ENCODE data around the gene SIK3. TPM values are rescaled to one million over a fixed set of nuclear protein-coding genes. Genes with fewer than 3 reads are reported as not detected.
A peak's percentile ranks its signal among the peaks of the same experiment; 100 is the strongest.

The SIK3 gene
- total RNA-seq, 1 experiment from 2014 or later: 34.4 TPM

- no peak for DNase-seq (ENCODE audit: low spot score)
- ChIA-PET POLR2A (no interaction called here), CTCF (no interaction called here)
- TF ChIP-seq ZNF317 (CRISPR knock-in tag; IDR thresholded peaks at IDR 0.05; ENCODE audit: borderline replicate concordance, low read depth) (no peak), OVOL2 (CRISPR knock-in tag; IDR thresholded peaks at IDR 0.05; ENCODE audit: borderline replicate concordance) (no peak), ETV6 (CRISPR knock-in tag; IDR thresholded peaks at IDR 0.05) (no peak), EMX1 (CRISPR knock-in tag; IDR thresholded peaks at IDR 0.05) (no peak)
- peak overlapping the region; percentile 12 for H3K27ac Mint-ChIP-seq
- H3K9me3 Mint-ChIP-seq: no peaks in the 10 kb centered on the region
- ATAC-seq: no peak
- H3K36me3 Mint-ChIP-seq: no peaks in the 10 kb centered on the region
- H3K4me1 Mint-ChIP-seq: peaks cover 40% of the 10 kb centered on the region
- H3K4me3 Mint-ChIP-seq: no peak overlapping the region
- H3K27me3 Mint-ChIP-seq (ENCODE audit: low read depth): no peaks in the 10 kb centered on the region
Observed at GRCh38 chr11:116962108-116962507, 136.1 kb downstream of the SIK3 start.

DNA sequence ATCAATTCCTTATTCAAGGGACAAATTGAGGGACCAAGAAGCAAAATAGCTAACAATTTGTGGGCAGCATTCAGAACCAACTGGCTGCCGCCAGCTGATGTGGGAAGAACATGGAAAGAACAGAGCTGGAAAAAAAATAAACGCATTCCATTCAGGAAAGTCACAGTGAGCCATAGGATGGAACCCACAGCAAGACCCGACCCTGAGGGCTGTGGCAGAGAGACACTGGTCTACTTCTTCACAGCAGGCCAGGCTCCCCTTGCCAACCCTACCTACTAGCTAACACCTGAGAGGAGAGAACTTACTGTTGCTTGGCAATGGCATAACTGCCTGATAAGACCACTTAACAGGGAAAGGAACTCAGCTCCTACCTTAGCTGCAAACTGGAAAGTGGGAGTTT, 137.3 kb downstream of the SIK3 start:
- no peaks in the 10 kb centered on the region for H3K27me3 Mint-ChIP-seq (ENCODE audit: low read depth)
- DNase-seq (ENCODE audit: low spot score): no peak
- H3K4me1 Mint-ChIP-seq: peaks cover 51% of the 10 kb centered on the region
- TF ChIP-seq ESRRA (CRISPR knock-in tag; IDR thresholded peaks at IDR 0.05; ENCODE audit: borderline replicate concordance) (no peak), IRF1 (CRISPR knock-in tag; IDR thresholded peaks at IDR 0.05) (no peak), RORB (CRISPR knock-in tag; IDR thresholded peaks at IDR 0.05) (no peak), ZNF232 (CRISPR knock-in tag; IDR thresholded peaks at IDR 0.05) (no peak), GTF2I (CRISPR knock-in tag; conservative IDR thresholded peaks at IDR 0.05) (no peak), MYBL2 (CRISPR knock-in tag; IDR thresholded peaks at IDR 0.05) (no peak), ZNF121 (CRISPR knock-in tag; IDR thresholded peaks at IDR 0.05) (no peak), NR3C1 (CRISPR knock-in tag; conservative IDR thresholded peaks at IDR 0.05; ENCODE audit: low read depth) (no peak), TP53 (CRISPR knock-in tag; IDR thresholded peaks at IDR 0.05) (no peak), STAT6 (CRISPR knock-in tag; conservative IDR thresholded peaks at IDR 0.05; ENCODE audit: low read depth) (no peak), KAT7 (CRISPR knock-in tag; IDR thresholded peaks at IDR 0.05; ENCODE audit: borderline replicate concordance) (no peak), TEAD1 (CRISPR knock-in tag; IDR thresholded peaks at IDR 0.05) (no peak), E2F5 (CRISPR knock-in tag; IDR thresholded peaks at IDR 0.05) (no peak)
- TF ChIP-seq, protein P1, sequence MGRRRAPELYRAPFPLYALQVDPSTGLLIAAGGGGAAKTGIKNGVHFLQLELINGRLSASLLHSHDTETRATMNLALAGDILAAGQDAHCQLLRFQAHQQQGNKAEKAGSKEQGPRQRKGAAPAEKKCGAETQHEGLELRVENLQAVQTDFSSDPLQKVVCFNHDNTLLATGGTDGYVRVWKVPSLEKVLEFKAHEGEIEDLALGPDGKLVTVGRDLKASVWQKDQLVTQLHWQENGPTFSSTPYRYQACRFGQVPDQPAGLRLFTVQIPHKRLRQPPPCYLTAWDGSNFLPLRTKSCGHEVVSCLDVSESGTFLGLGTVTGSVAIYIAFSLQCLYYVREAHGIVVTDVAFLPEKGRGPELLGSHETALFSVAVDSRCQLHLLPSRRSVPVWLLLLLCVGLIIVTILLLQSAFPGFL (CRISPR knock-in tag; IDR thresholded peaks at IDR 0.05; ENCODE audit: borderline replicate concordance): no peak
- peak; percentile 67 for ATAC-seq
- H3K9me3 Mint-ChIP-seq: no peaks in the 10 kb centered on the region
- H3K27ac Mint-ChIP-seq: peak overlapping the region; percentile 84
- ChIA-PET POLR2A (no interaction called here), CTCF (interaction anchor here (1.0 kb wide), 1 partner anchor 178 kb away, joined by 4 read pairs; no protein-coding TSS in a partner anchor)
- no peak overlapping the region for H3K4me3 Mint-ChIP-seq
- no peaks in the 10 kb centered on the region for H3K36me3 Mint-ChIP-seq

- Mint-ChIP-seq H3K9me3 (no peaks in the 10 kb centered on the region), H3K36me3 (no peaks in the 10 kb centered on the region), H3K27me3 (ENCODE audit: low read depth) (no peaks in the 10 kb centered on the region), H3K4me1 (peaks cover 54% of the 10 kb centered on the region), H3K27ac (peak overlapping the region; percentile 15; the same call in 1 of the 2 replicates), H3K4me3 (no peak overlapping the region)
- ChIA-PET POLR2A (no interaction called here), CTCF (interaction anchor here (1.0 kb wide), 1 partner anchor 167 kb away, joined by 3 read pairs; the partner anchor contains the start of gene APOA5)
- DNase-seq (ENCODE audit: low spot score) (no peak), ATAC-seq (no peak)
- TF ChIP-seq, protein P2, sequence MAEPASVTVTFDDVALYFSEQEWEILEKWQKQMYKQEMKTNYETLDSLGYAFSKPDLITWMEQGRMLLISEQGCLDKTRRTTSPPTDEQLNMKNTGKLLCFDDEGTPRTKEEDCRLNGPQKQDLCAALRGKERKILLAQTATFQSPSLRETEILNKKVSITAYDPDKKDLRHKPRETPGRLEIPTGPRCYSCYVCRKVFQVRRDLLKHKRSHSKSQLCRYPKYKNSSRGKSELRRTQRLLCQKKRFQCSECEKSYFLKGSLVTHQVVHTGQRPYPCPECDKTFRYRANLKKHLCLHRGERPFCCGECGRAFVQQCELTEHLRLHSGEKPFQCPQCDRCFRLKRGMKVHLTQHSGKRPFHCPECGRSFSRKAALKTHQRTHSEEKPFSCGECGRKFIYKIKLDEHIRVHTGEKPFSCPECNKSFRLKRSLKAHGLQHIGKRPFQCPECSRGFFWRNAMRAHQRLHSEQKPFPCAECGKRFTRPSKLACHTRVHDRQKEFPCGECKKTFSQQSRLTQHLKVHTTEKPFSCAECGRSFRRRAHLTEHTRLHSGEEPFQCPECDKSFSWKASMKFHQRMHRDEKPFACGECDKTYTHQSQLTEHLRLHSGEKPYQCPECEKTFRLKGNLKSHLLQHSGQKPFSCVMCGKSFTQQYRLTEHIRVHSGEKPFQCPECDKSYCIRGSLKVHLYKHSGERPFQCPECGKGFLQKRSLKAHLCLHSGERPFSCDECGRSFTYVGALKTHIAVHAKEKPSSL (CRISPR knock-in tag; conservative IDR thresholded peaks at IDR 0.05): no peak
- TF ChIP-seq, protein P3, sequence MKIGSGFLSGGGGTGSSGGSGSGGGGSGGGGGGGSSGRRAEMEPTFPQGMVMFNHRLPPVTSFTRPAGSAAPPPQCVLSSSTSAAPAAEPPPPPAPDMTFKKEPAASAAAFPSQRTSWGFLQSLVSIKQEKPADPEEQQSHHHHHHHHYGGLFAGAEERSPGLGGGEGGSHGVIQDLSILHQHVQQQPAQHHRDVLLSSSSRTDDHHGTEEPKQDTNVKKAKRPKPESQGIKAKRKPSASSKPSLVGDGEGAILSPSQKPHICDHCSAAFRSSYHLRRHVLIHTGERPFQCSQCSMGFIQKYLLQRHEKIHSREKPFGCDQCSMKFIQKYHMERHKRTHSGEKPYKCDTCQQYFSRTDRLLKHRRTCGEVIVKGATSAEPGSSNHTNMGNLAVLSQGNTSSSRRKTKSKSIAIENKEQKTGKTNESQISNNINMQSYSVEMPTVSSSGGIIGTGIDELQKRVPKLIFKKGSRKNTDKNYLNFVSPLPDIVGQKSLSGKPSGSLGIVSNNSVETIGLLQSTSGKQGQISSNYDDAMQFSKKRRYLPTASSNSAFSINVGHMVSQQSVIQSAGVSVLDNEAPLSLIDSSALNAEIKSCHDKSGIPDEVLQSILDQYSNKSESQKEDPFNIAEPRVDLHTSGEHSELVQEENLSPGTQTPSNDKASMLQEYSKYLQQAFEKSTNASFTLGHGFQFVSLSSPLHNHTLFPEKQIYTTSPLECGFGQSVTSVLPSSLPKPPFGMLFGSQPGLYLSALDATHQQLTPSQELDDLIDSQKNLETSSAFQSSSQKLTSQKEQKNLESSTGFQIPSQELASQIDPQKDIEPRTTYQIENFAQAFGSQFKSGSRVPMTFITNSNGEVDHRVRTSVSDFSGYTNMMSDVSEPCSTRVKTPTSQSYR (CRISPR knock-in tag; IDR thresholded peaks at IDR 0.05): no peak
- TF ChIP-seq ZNF671 (CRISPR knock-in tag; IDR thresholded peaks at IDR 0.05) (no peak), EMX1 (CRISPR knock-in tag; IDR thresholded peaks at IDR 0.05) (no peak)
Observed at GRCh38 chr11:116958246-116958645, 140.0 kb downstream of the SIK3 start.

Measured in WTC11 (cell line).